Astrocyte (in vitro differentiated cells and primary cell): ENCODE measurements around the gene REL.

ENCODE experiments used
- EZH2 ChIP-seq: IDR thresholded peaks from 2 replicates; pipeline ENCODE4 v1.6.1; 2012; ENCODE audit warnings: mild to moderate bottlenecking, low read length, inconsistent platforms; ENCODE audit not compliant: insufficient read depth
- TF ChIP-seq, protein P1 (sequence below): IDR thresholded peaks from 2 replicates; pipeline ENCODE4 v1.5.1; 2011; ENCODE audit warnings: low read depth, mild to moderate bottlenecking, inconsistent platforms, low read length, moderate library complexity; ENCODE audit not compliant: insufficient read depth

GRCh38 chr2:60862642-60863041 lies 18.7 kb upstream of the REL start:
- TF ChIP-seq, protein P1, sequence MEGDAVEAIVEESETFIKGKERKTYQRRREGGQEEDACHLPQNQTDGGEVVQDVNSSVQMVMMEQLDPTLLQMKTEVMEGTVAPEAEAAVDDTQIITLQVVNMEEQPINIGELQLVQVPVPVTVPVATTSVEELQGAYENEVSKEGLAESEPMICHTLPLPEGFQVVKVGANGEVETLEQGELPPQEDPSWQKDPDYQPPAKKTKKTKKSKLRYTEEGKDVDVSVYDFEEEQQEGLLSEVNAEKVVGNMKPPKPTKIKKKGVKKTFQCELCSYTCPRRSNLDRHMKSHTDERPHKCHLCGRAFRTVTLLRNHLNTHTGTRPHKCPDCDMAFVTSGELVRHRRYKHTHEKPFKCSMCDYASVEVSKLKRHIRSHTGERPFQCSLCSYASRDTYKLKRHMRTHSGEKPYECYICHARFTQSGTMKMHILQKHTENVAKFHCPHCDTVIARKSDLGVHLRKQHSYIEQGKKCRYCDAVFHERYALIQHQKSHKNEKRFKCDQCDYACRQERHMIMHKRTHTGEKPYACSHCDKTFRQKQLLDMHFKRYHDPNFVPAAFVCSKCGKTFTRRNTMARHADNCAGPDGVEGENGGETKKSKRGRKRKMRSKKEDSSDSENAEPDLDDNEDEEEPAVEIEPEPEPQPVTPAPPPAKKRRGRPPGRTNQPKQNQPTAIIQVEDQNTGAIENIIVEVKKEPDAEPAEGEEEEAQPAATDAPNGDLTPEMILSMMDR = no peak
- no peak for TF ChIP-seq EZH2
